HG03159 (cell line): Measurements from ENCODE around the gene ABCF1.
A peak's percentile ranks its signal among the peaks of the same experiment; 100 is the strongest.
"Not testable (repeated sequence)": the region's sequence is repeated elsewhere in the genome, so short reads cannot be mapped to it uniquely, and the experiment has no call there.

Source experiments
- ATAC-seq: cut with Tn5 transposase; IDR thresholded peaks from one replicate; pipeline ENCODE4 v1.9.1; 2021; ENCODE audit warnings: mild to moderate bottlenecking, moderate library complexity; ENCODE audit not compliant: unreplicated experiment

ABCF1 gene

DNA sequence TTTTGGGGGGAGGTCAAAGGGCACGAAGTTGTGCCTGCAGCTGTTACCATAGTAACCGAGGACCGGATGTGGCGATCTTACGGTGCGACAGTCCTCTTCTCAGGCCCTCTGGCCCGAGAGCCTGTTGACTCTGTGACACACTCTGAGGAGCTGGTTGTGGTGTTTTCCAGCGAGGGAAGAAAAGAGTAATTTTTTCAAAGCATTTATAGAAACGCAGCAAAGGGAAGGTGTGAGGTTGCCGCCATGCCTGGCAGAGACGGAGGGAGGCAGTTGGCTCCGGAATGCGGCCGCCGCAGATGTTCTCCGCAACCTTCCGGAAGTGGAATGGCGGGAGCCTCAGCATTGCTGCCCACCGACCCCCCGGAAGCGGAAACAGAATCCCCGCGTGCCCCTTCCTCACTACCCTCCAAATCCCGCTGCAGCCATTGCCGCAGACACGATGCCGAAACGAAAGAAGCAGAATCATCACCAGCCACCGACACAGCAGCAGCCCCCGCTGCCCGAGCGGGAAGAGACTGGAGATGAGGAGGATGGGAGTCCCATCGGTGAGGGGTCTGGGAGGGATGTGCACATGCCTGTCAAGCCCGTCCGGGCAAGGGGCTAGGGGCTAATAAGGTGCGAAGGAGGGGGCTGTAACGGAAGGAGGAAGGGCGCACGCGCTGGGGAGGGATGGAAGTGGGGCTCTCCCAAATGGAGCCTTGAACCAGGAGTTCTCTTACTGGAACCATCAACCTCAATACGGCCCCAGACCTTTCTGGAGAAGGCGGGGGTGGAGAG, 14.1 kb upstream of the ABCF1 start, which contains the start of gene PRR3:
Gene PRR3 (plus strand): TSS at position 390 of the 777 bp plus-strand sequence. CDS start 50 bp downstream, at position 440.
- ATAC-seq, result peak; percentile 56

DNA sequence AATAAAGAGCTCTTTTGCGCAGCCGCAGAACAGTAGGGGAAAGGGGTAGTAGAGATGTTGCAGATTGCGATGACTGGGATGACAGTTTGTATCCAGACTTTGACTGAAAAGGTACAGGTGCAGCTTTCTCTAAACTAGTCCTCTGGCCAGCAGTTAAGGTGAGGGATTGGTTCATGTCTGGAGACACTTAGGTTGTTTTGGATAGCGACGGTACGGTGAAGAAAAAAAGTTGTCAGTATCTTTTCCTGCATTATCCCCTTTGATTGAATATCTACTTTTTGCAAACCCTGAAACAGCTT, 13.6 kb upstream of the ABCF1 start:
- no peak for ATAC-seq

DNA sequence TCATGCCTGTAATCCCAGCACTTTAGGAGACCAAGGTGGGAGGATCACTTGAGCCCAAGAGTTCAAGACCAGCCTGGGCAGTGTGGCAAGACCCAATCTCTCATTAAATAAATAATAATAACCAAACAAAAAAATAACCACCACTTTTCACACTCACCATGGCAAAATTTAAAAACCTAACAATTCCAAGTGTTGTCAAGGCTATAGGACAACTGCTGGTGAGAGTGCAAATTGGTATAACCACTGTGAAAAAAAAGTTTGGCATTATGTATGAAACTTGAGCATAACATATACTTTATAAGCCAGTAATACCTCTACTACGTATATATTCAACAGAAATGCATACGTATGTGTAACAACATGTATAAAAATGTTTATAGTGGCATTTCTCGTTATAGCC, 10.3 kb upstream of the ABCF1 start:
- no peak for ATAC-seq

DNA sequence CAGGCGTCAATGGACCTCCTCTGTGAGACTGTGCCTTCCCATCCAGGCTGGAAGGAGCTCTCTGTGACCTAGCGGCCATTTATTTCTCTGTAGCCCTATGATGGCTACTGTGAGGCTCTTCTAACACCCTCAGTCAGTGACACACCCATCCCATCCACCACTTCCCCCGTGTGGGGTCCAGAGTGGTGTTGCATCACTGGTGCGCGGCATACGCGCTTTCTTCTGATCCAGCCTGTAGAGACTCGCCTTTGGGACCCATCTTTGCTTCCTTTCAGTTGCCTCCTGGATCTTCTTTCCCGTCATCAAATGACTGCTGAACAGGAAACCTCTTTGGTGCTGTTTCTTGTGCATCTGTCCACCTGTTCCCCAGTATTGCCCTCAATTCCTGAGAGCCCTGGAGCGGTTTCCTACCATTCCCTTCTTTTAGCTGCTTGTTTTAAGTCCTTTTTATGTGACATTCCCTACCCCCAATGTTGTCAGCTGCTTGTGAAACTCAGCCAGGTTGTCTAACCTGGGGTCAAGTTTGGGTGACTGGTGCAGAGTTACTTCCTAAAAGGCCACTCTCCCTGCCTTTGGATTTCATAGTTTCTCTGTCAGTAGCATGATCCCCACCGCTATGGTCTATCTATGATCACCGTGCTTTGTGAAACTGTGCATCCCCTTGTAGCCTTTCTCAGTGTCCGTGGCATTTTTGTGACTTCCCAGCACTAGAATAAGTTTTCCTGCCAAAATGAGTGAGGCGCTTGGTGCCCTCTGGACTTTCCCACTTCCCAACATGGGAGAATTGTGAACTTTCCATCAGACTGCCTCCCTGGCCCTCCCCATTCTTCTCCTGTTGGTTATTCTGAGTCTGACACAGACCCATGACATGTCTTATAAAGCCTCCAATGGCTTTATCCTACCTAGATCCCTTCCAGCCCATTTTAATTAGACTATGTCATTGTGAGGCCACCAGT, 8.5 kb upstream of the ABCF1 start:
- no peak for ATAC-seq

DNA sequence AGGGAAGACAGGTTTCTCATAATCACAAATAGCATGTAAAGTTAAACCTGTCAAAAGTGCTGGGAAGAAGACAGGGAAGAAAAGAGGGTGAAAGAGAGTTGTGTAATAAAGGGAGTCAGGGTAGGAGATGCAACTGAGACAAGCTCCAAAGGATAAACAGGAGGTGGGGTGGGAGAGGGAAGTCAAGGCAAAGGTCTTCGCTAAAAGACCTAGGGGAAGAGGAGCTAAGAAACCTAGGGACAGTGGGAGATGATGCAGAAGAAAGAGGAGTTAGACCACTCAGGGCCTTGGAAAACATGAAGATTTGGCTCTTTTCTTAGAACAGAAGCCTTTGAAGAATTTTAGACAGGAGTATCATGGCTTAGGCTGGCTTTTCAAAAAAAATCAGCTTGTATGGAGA, 7.1 kb upstream of the ABCF1 start:
- ATAC-seq, result no peak

DNA sequence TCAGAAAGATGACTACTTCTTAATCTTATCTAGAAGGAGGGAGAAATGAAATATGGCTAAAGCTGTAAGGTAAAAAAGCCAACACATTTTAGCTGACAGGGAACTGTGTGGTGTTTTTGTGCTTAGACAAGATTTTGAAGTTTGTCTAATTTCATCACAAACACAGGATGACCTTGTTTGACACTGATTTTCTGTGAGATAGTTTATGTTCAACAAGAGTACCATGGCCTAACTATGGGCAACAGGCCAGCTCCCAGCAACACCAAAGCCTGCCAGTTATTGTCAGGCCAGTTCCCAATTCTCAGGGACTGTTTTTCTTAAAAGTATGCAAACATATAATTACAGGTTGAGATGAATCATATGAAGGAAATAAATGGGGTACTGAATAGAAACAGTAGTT, 5.5 kb upstream of the ABCF1 start:
- ATAC-seq, result no peak

DNA sequence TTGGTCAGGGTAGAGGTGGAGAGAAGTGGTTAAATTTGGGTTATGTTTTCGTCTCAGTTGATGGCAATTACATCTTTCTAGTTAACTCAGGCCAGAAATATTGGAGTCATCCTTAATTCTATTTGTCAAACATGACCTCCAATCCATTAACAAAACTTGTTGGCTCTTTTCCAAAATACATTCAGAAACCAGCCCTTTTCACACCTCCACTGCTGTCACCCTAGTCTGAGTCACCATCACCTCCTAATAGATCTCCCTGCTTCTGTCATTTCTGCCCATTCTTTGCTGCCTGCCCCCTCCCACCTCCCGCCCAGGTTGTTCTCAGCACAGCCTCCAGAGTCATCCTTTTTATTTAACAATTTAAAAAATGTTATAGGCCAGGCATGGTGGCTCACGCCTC, 3.0 kb upstream of the ABCF1 start:
- ATAC-seq, result no peak

GRCh38 chr6:30570263-30570662, 979 bp upstream of the ABCF1 start:
- ATAC-seq, result no peak

- ATAC-seq, result peak; percentile 6
These were observed 535 bp upstream of the ABCF1 start for GRCh38 chr6:30570740-30571074.

DNA sequence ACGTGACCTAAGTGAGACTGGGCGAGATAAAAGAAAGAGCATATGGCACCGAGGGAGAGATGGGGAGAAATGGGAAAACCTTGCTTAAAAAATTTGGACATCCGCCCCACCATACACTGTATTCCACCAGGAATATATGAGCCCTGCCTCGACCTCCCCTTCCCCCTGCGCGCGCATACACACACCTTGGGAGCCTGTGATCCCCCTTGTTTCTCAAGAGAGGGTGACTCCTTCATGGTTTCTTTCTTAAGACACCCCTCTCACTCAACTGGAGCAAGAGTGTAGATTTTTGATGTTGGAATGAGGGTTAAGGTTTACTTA, 480 bp downstream of the ABCF1 start:
- ATAC-seq, result no peak

DNA sequence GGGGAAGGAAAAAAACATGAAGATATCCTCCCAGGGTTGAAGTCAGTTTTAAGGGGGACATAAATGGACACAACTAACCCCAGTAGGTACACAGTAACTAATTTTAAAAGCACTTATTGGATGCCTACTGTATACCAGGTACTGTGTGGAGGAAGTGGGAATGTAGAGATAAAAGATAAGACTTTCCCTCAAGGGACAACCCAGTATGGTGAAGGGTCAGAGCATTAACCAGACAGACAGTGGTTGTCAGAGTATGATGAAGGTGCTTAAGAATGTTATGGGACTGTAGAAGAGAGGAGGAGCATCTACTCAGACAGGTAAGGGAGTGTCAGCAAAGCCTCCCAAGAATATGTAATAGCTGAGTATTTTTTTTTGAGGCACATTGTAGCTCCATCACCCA, 906 bp downstream of the ABCF1 start:
- no peak for ATAC-seq

DNA sequence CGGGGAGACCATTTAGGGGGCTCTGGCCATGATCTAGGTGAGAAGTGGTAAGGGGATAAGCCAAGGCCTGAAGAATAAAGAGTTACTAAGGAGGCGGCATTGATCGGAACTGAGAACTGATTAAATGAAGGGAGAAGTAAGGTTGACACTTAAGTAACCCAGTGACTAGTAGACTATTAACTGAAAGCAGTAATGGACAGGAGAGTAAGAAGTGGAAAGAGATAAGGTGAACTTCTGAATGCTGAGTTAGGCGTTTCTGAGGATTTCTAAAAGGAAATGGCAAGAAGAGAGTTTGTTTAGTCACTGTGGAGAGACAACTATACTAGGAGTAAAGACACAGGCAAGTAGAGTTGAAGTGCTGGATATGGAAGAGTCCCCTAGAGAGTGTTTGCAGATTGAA, 1.9 kb downstream of the ABCF1 start:
- no peak for ATAC-seq

DNA sequence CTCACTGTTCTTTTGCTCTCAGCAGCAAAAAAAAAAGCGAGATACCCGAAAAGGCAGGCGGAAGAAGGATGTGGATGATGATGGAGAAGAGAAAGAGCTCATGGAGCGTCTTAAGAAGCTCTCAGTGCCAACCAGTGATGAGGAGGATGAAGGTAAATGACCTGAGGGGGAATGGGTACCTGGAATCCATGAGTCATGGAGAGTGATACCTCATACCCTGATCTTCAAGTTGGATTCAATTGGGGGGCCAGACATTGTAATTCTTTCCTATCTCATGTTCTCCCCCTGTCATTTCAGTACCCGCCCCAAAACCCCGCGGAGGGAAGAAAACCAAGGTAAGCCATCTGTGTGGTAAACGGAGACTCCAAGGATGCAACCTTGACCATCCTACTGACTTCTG, 6.8 kb downstream of the ABCF1 start:
- no peak for ATAC-seq

GRCh38 chr6:30583921-30584320, 12.7 kb downstream of the ABCF1 start:
- ATAC-seq, result no peak

DNA sequence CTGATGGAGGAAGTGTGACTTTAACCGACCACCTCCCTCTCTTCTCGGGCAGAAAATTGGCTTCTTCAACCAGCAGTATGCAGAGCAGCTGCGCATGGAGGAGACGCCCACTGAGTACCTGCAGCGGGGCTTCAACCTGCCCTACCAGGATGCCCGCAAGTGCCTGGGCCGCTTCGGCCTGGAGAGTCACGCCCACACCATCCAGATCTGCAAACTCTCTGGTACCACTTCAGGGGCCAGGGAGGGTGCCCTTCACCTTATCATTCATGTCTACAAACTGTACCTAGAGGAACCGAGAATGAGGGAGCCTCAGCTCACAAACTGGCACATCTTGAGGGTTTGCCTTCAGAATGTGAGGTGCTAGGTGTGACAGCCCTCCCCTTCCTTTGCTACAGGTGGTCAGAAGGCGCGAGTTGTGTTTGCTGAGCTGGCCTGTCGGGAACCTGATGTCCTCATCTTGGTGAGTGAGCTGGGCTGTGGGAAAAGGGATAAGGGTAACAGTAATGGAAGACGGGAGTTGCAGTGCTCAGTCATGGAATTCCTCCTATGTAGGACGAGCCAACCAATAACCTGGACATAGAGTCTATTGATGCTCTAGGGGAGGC, 18.6 kb downstream of the ABCF1 start:
- ATAC-seq, result no peak

DNA sequence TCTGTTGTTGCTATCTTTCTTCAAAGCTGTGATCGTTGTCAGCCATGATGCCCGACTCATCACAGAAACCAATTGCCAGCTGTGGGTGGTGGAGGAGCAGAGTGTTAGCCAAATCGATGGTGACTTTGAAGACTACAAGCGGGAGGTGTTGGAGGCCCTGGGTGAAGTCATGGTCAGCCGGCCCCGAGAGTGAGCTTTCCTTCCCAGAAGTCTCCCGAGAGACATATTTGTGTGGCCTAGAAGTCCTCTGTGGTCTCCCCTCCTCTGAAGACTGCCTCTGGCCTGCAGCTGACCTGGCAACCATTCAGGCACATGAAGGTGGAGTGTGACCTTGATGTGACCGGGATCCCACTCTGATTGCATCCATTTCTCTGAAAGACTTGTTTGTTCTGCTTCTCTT, 19.3 kb downstream of the ABCF1 start:
- no peak for ATAC-seq

GRCh38 chr6:30591008-30591407, 19.8 kb downstream of the ABCF1 start:
- no peak for ATAC-seq

- no peak for ATAC-seq
These were observed 21.0 kb downstream of the ABCF1 start for GRCh38 chr6:30592287-30592686.

DNA sequence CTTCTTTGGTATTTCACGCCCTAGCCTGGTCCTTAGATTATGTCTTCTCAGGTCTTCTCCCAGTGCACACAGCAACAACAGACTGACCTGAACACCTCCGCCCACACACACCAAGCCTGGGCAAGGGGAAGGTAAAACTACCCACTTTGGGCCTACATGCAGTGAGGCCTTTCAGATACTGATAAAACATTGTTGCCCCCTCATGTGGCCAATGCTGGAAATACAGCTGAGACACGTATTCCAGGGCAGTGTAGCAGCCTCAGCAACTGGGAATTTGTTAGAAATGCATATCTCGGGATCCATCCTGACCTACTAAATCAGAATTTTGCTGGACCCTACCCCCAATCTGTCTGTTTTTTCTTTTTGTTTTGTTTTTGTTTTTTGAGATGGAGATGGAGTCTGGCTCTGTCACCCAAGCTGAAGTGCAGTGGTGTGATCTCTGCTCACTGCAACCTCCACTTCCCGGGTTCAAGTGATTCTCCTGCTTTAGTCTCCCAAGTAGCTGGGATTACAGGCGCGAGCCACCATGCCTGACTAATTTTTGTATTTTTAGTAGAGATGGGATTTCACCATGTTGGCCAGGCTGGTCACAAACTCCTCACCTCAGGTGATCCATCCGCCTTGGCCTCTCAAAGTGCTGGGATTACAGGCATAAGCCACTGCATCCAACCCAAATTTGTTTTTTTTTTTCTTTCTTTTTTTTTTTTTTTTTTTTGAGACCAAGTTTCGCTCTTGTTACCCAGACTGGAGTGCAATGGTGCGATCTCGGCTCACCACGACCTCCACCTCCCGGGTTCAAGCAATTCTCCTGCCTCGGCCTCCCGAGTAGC, 26.3 kb downstream of the ABCF1 start:
- ATAC-seq, result not testable (repeated sequence)

- ATAC-seq, result no peak
These were observed 27.8 kb downstream of the ABCF1 start for GRCh38 chr6:30598912-30599624.
